GM12878 (cell line): ENCODE measurements around the gene MED10. TPM values are rescaled to one million over a fixed set of nuclear protein-coding genes. Genes with fewer than 3 reads are reported as not detected.

Experiments used
- ATAC-seq: fragments of 200-7000 bp; cut with Tn5 transposase; 3 replicates; pipeline ENCODE4 v1.9.1; 2020; ENCODE audit warnings: mild to moderate bottlenecking, moderate library complexity
- BruUV-seq: library from RNA; stranded (reverse); fragments of 400-500 nt; replicated peaks from 2 replicates; lab custom pipeline; 2021; lab: Mats Ljungman, UMichigan
- CTCF ChIA-PET: fragments of 300-600 bp; sonication (Branson Sonifier 250); formaldehyde crosslinking; extraction: SDS; loops from one replicate; lab custom pipeline; 2021; ENCODE audit warnings: inconsistent platforms; lab: Yijun Ruan, JAX
- POLR2A ChIA-PET: fragments of 350-600 bp; formaldehyde crosslinking; extraction: SDS; loops from one replicate; lab custom pipeline; 2021; ENCODE audit warnings: inconsistent platforms; lab: Charles Lee
- RAD21 ChIA-PET: fragments of 300-600 bp; sonication (Branson Sonifier 250); formaldehyde crosslinking; loops from one replicate; lab custom pipeline; 2023; ENCODE audit warnings: antibody characterized with exemption; ENCODE audit not compliant: unreplicated experiment; lab: Charles Lee
- SMC1A ChIA-PET: fragments of 300-600 bp; sonication (Branson Sonifier 250); formaldehyde crosslinking; loops from one replicate; lab custom pipeline; 2023; ENCODE audit not compliant: unreplicated experiment, uncharacterized antibody; lab: Charles Lee
- DNase-seq: peaks from one replicate; pipeline ENCODE4 v3.0.0-alpha.2; 2011; ENCODE audit warnings: low read depth, low spot score
- FAIRE-seq: peaks from 3 replicates; lab custom pipeline; 2011; peaks lifted over from hg19 to GRCh38; lab: Jason Lieb, UNC
- H2AFZ ChIP-seq: 2 replicates; pipeline ENCODE4 v1.6.0; 2011; ENCODE audit warnings: low read depth, low read length, control low read depth; ENCODE audit not compliant: control insufficient read depth
- H3K27ac ChIP-seq: 2 replicates; pipeline ENCODE4 v1.5.1; 2011; ENCODE audit warnings: control low read depth; ENCODE audit not compliant: control insufficient read depth, insufficient read depth
- H3K27me3 ChIP-seq, 2 experiments: replicated peaks in 1 of 2; 2 replicates each; pipeline versions ENCODE4 v1.6.0 to v1.6.1; 2011; ENCODE audit warnings: low read length in 1 of 2; ENCODE audit not compliant: control insufficient read depth in 2 of 2, insufficient read depth in 2 of 2
- H3K36me3 ChIP-seq, 2 experiments: 2 replicates each; pipeline ENCODE4 v1.5.1; 2011; ENCODE audit warnings: low read length in 1 of 2; ENCODE audit not compliant: control insufficient read depth in 2 of 2, insufficient read depth in 2 of 2
- H3K4me1 ChIP-seq: 2 replicates; pipeline ENCODE4 v1.6.1; 2011; ENCODE audit warnings: mild to moderate bottlenecking, low read length, moderate library complexity, mixed read lengths; ENCODE audit not compliant: control insufficient read depth, insufficient read depth
- H3K4me2 ChIP-seq: 2 replicates; pipeline ENCODE4 v1.6.0; 2011; ENCODE audit warnings: control low read depth; ENCODE audit not compliant: control insufficient read depth, insufficient read depth
- H3K4me3 ChIP-seq: fragments of 200-600 bp; sonication (generic); 2 replicates; pipeline ENCODE4 v1.5.1; 2016
- H3K79me2 ChIP-seq: 2 replicates; pipeline ENCODE4 v1.6.0; 2011; ENCODE audit warnings: low read length; ENCODE audit not compliant: control insufficient read depth, insufficient read depth
- H3K9ac ChIP-seq: 2 replicates; pipeline ENCODE4 v1.8.0; 2011; ENCODE audit warnings: low read length, control low read depth, mixed read lengths; ENCODE audit not compliant: control insufficient read depth, insufficient read depth
- H3K9me3 ChIP-seq: replicated peaks from 3 replicates; pipeline ENCODE4 v1.5.1; 2011; ENCODE audit warnings: mild to moderate bottlenecking, low read length; ENCODE audit not compliant: control insufficient read depth, insufficient read depth
- H4K20me1 ChIP-seq: 2 replicates; pipeline ENCODE4 v1.6.0; 2011; ENCODE audit not compliant: control insufficient read depth, insufficient read depth
- CBX3 ChIP-seq: fragments of 200-600 bp; sonication (generic); IDR thresholded peaks from 2 replicates; pipeline ENCODE4 v1.6.1; 2016; ENCODE audit warnings: low read depth, borderline replicate concordance
- NFIC ChIP-seq: IDR thresholded peaks from 2 replicates; pipeline ENCODE4 v1.6.1; 2012; ENCODE audit warnings: low read depth, mild to moderate bottlenecking, inconsistent platforms, low read length, moderate library complexity
- NFYB ChIP-seq: IDR thresholded peaks from 2 replicates; pipeline ENCODE4 v1.6.1; 2011; ENCODE audit warnings: low read depth, mild to moderate bottlenecking, low read length, improper control_type of control experiment, moderate library complexity; ENCODE audit not compliant: insufficient read depth
- PML ChIP-seq: IDR thresholded peaks from 2 replicates; pipeline ENCODE4 v1.6.1; 2012; ENCODE audit warnings: low read length, inconsistent platforms
- POLR2AphosphoS5 ChIP-seq: IDR thresholded peaks from 2 replicates; pipeline ENCODE4 v1.6.1; 2011; ENCODE audit warnings: mild to moderate bottlenecking, low read length, inconsistent platforms
- WGBS: methylation state at CpG from one replicate; pipeline ENCODE4 v1.1.6; 2016; ENCODE audit warnings: low lambda C conversion rate; ENCODE audit not compliant: insufficient replicate concordance, insufficient coverage; ENCODE audit errors: missing lambda C conversion rate; 5-methylcytosine and 5-hydroxymethylcytosine counted together
- in situ Hi-C: fragments of 300-500 bp; cut with MboI; formaldehyde crosslinking; loops from 9 replicates; pipeline ENCODE4 v1.14.3; 2018; ENCODE audit warnings: mixed read lengths
- intact Hi-C: fragments of 100-400 bp; cut with micrococcal nuclease; formaldehyde crosslinking; loops from one replicate; pipeline ENCODE4 v1.14.2; 2022; ENCODE audit not compliant: unreplicated experiment
- polyA plus RNA-seq, 11 experiments: library from polyadenylated mRNA; depleted of rRNA in 4 of 11; unstranded in 6 of 11; stranded (reverse) in 5 of 11; fragments of >200 nt; fragmentation: Nextera tagmentation in 4 of 11; fragmentation: Illumina TruSeq in 1 of 11; extraction: Ambion mirVana in 4 of 11; extraction: Trizol in 1 of 11; gene quantifications; 1 replicate in 1 of 11; 2 replicates in 10 of 11; pipeline versions ENCODE4 v1.2.1 to v1.2.3, GENCODE V29; 2011 to 2016; ENCODE audit warnings: inconsistent platforms in 2 of 11, missing spikeins in 2 of 11, low read depth in 1 of 11
- total RNA-seq, 4 experiments: library from RNA; depleted of rRNA in 3 of 4; stranded (reverse); fragments of >200 nt in 3 of 4; fragmentation: Illumina TruSeq in 1 of 4; extraction: Trizol in 1 of 4; gene quantifications; 2 replicates each; pipeline versions ENCODE4 v1.2.1 to v1.2.3, GENCODE V29; 2013 to 2021
- TF ChIP-seq, protein P1 (sequence below): fragments of 450-650 bp; formaldehyde crosslinking; IDR thresholded peaks from 2 replicates; pipeline ENCODE4 v1.4.0; 2022; ENCODE audit warnings: mild to moderate bottlenecking, moderate library complexity

MED10 gene
- total and polyA plus RNA-seq, 10 of the 15 experiments (the other 5 are each of a cell fraction or from before 2014, with no cell fraction given) = 21.2 to 111 (median 46.6) TPM

DNA sequence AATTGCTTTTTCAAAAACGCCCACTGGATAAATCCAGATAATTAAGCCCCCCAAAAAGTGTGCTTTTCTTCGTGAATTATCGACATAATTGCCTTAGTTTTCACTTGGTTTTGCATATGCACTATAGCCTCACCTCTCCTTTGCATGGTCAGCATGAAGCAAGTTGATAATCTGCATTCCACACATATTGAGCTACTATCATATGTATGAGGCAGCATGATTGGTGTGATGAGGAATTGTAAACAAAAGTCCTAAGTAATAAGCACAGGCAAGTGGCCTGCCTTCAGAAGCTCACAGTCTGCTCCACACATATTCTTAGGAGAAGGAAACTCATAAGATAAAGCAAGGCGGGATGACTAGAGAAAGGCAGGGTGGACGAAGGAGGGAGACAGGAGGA lies 33.8 kb downstream of the MED10 start:
- H2AFZ ChIP-seq = no peak overlapping the region
- no TSS peak for BruUV-seq
- intact Hi-C loops = no loop called here
- no peaks in the 10 kb centered on the region for H3K79me2 ChIP-seq
- in situ Hi-C loops = no loop called here
- no peaks in the 10 kb centered on the region for H3K9me3 ChIP-seq
- no peak overlapping the region for H3K4me2 ChIP-seq
- H3K9ac ChIP-seq = no peak overlapping the region
- H3K4me3 ChIP-seq = no peak overlapping the region
- no peak for DNase-seq
- no peaks in the 10 kb centered on the region for H4K20me1 ChIP-seq
- no peak for FAIRE-seq
- H3K4me1 ChIP-seq = no peaks in the 10 kb centered on the region
- RAD21 ChIA-PET = interaction anchor here (1.2 kb wide), 1 partner anchor 232 kb away, joined by 3 read pairs; no protein-coding TSS in a partner anchor
- WGBS = 36% methylated on average over 5 of the region's 5 CpGs
- ATAC-seq = no peak
- H3K27me3 ChIP-seq = no peaks in the 10 kb centered on the region
- no peaks in the 10 kb centered on the region for H3K36me3 ChIP-seq
- SMC1A ChIA-PET = interaction anchor here (0.8 to 1.5 kb wide), 2 partner anchors 68 to 178 kb away, joined by 3 read pairs; no protein-coding TSS in a partner anchor
- CTCF ChIA-PET = interaction anchor here (1.0 kb wide), 1 partner anchor 11 kb away, joined by 4 read pairs; no protein-coding TSS in a partner anchor
- no peak overlapping the region for H3K27ac ChIP-seq
- POLR2A ChIA-PET = no interaction called here
- TF ChIP-seq POLR2AphosphoS5 (no peak), NFIC (no peak), PML (no peak), NFYB (no peak), CBX3 (no peak)
- TF ChIP-seq, protein P1, sequence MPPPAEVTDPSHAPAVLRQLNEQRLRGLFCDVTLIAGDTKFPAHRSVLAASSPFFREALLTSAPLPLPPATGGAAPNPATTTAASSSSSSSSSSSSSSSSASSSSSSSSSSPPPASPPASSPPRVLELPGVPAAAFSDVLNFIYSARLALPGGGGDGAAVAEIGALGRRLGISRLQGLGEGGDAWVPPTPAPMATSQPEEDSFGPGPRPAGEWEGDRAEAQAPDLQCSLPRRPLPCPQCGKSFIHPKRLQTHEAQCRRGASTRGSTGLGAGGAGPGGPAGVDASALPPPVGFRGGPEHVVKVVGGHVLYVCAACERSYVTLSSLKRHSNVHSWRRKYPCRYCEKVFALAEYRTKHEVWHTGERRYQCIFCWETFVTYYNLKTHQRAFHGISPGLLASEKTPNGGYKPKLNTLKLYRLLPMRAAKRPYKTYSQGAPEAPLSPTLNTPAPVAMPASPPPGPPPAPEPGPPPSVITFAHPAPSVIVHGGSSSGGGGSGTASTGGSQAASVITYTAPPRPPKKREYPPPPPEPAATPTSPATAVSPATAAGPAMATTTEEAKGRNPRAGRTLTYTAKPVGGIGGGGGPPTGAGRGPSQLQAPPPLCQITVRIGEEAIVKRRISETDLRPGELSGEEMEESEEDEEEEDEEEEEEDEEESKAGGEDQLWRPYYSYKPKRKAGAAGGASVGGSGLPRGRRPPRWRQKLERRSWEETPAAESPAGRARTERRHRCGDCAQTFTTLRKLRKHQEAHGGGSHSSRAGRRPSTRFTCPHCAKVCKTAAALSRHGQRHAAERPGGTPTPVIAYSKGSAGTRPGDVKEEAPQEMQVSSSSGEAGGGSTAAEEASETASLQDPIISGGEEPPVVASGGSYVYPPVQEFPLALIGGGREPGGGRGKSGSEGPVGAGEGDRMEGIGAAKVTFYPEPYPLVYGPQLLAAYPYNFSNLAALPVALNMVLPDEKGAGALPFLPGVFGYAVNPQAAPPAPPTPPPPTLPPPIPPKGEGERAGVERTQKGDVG (CRISPR knock-in tag) = no peak
